ENCODE data around the gene MAP4K5. TPM values are rescaled to one million over a fixed set of nuclear protein-coding genes. Genes with fewer than 3 reads are reported as not detected.

The MAP4K5 gene
- total RNA-seq, 1 donor from 2014 or later = 93.1 TPM

DNA sequence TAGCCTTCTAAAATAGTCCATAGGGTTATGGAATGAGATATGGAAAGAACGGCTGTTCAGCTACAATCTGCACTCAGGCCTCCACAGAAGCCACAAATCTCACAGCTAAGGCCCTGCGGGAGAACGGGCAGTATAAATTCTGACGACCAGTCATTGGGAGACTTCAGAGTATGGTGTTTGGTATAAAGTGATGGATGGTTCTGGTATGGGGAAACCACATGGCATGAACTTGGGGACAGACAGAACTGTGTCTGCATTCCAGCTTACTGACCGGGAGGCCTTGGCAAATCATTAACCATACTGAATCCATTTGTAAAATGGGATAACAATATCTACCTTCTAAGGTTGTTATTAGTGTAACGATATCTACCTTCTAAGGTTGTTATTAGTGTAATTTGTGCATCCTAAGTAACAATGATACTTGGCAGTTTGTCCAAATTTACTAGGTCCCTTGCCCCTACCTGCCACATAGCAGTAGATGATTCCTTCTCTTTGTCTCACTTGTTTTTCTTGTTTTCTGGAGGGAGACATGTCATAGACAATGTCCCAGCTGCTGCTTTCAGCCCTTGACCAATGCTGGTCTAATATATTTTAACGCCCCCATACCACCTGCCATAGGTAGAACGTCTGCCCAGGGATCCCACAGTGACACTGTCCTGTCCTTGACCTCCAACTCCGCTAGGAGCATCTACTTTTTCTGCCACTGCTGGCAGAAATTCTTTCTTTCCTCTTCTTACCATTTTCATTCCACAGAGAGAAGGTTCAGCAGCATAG is 142.5 kb downstream of the MAP4K5 start:
- Histone ChIP-seq H3K79me2 (ENCODE audit: insufficient read depth, low read length) (no peaks in the 10 kb centered on the region), H3K9me3 (ENCODE audit: insufficient read depth, low read depth, low read length) (no peaks in the 10 kb centered on the region), H3K27me3 (ENCODE audit: insufficient read depth, low read length) (no peaks in the 10 kb centered on the region), H3K4me1 (ENCODE audit: insufficient read depth, low read length) (no peaks in the 10 kb centered on the region), H4K20me1 (ENCODE audit: insufficient read depth, low read length) (no peaks in the 10 kb centered on the region), H3K4me3 (ENCODE audit: insufficient read depth, low read depth, low read length) (no peak overlapping the region), H2AFZ (ENCODE audit: low read depth, low read length) (no peak overlapping the region), H3K27ac (ENCODE audit: low read depth, low read length) (no peak overlapping the region), H3K4me2 (ENCODE audit: low read length) (no peak overlapping the region), H3K9ac (ENCODE audit: low read length) (no peak overlapping the region), H3K36me3 (ENCODE audit: insufficient read depth, low read length) (no peaks in the 10 kb centered on the region)
- no peak for DNase-seq (ENCODE audit: low read depth)
- TF ChIP-seq EZH2 (IDR thresholded peaks at IDR 0.05; ENCODE audit: insufficient read depth, low read length) (no peak), CTCF (IDR thresholded peaks at IDR 0.05; ENCODE audit: insufficient read depth, low read depth, low read length) (no peak)
- no peaks in the 10 kb centered on the region for H3K4me1 Mint-ChIP-seq (ENCODE audit: low read depth, unreplicated experiment)
- H3K36me3 Mint-ChIP-seq (ENCODE audit: low read depth, unreplicated experiment) = peaks cover 10% of the 10 kb centered on the region
- no peak overlapping the region for H3K27ac Mint-ChIP-seq (ENCODE audit: unreplicated experiment)
- FAIRE-seq = no peak
- H3K4me3 Mint-ChIP-seq (ENCODE audit: unreplicated experiment) = no peak overlapping the region
- H3K9me3 Mint-ChIP-seq (ENCODE audit: unreplicated experiment) = peaks cover 3% of the 10 kb centered on the region
- H3K27me3 Mint-ChIP-seq (ENCODE audit: low read depth, unreplicated experiment) = no peaks in the 10 kb centered on the region

DNA sequence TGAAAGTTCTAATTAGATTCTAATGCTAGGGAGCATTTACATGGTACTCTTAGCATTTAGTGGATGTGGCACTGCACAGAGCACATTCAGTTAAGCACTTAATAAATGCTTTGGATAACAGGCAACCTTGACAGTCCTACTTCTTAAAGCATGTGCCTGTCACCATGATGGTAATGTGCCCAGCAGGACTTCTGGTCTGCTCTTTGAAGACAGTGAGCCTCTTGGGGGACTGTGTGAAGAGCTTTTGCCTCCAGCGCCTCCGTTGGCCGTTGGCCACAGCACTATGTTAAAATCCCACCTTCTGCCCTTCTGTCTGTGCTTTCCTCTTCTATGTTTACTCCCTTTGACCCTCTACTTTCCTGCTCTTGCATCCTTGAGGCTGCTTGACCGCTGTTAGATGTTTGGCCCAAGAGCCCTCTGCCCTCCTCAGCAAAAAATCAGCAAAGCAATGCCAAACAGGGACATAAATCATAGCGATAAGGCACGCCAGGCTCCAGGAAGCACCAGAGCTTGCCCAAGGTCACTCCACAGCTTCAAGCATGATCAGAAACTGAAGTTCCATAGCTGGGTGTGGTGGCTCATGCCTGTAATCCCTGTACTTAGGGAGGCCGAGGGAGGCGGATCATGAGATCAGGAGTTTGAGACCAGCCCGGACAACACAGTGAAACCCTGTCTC is 144.0 kb downstream of the MAP4K5 start:
- Histone ChIP-seq H3K36me3 (ENCODE audit: insufficient read depth, low read length) (no peaks in the 10 kb centered on the region), H3K79me2 (ENCODE audit: insufficient read depth, low read length) (no peaks in the 10 kb centered on the region), H3K27ac (ENCODE audit: low read depth, low read length) (no peak overlapping the region), H3K4me3 (ENCODE audit: insufficient read depth, low read depth, low read length) (no peak overlapping the region), H4K20me1 (ENCODE audit: insufficient read depth, low read length) (no peaks in the 10 kb centered on the region), H3K9me3 (ENCODE audit: insufficient read depth, low read depth, low read length) (no peaks in the 10 kb centered on the region), H2AFZ (ENCODE audit: low read depth, low read length) (no peak overlapping the region), H3K27me3 (ENCODE audit: insufficient read depth, low read length) (no peaks in the 10 kb centered on the region), H3K4me1 (ENCODE audit: insufficient read depth, low read length) (no peaks in the 10 kb centered on the region), H3K9ac (ENCODE audit: low read length) (no peak overlapping the region), H3K4me2 (ENCODE audit: low read length) (no peak overlapping the region)
- TF ChIP-seq EZH2 (IDR thresholded peaks at IDR 0.05; ENCODE audit: insufficient read depth, low read length) (no peak), CTCF (IDR thresholded peaks at IDR 0.05; ENCODE audit: insufficient read depth, low read depth, low read length) (no peak)
- H3K4me1 Mint-ChIP-seq (ENCODE audit: low read depth, unreplicated experiment) = no peaks in the 10 kb centered on the region
- peaks cover 3% of the 10 kb centered on the region for H3K9me3 Mint-ChIP-seq (ENCODE audit: unreplicated experiment)
- no peak overlapping the region for H3K27ac Mint-ChIP-seq (ENCODE audit: unreplicated experiment)
- no peak for FAIRE-seq
- peaks cover 10% of the 10 kb centered on the region for H3K36me3 Mint-ChIP-seq (ENCODE audit: low read depth, unreplicated experiment)
- no peaks in the 10 kb centered on the region for H3K27me3 Mint-ChIP-seq (ENCODE audit: low read depth, unreplicated experiment)
- no peak overlapping the region for H3K4me3 Mint-ChIP-seq (ENCODE audit: unreplicated experiment)
- DNase-seq (ENCODE audit: low read depth) = no peak

- Mint-ChIP-seq H3K9me3 (ENCODE audit: unreplicated experiment) (peaks cover 3% of the 10 kb centered on the region), H3K27me3 (ENCODE audit: low read depth, unreplicated experiment) (no peaks in the 10 kb centered on the region), H3K27ac (ENCODE audit: unreplicated experiment) (no peak overlapping the region), H3K36me3 (ENCODE audit: low read depth, unreplicated experiment) (peaks cover 9% of the 10 kb centered on the region), H3K4me3 (ENCODE audit: unreplicated experiment) (no peak overlapping the region), H3K4me1 (ENCODE audit: low read depth, unreplicated experiment) (no peaks in the 10 kb centered on the region)
- Histone ChIP-seq H3K79me2 (ENCODE audit: insufficient read depth, low read length) (no peaks in the 10 kb centered on the region), H3K27ac (ENCODE audit: low read depth, low read length) (no peak overlapping the region), H3K36me3 (ENCODE audit: insufficient read depth, low read length) (no peaks in the 10 kb centered on the region), H3K9ac (ENCODE audit: low read length) (no peak overlapping the region), H2AFZ (ENCODE audit: low read depth, low read length) (no peak overlapping the region), H4K20me1 (ENCODE audit: insufficient read depth, low read length) (no peaks in the 10 kb centered on the region), H3K9me3 (ENCODE audit: insufficient read depth, low read depth, low read length) (no peaks in the 10 kb centered on the region), H3K27me3 (ENCODE audit: insufficient read depth, low read length) (no peaks in the 10 kb centered on the region), H3K4me2 (ENCODE audit: low read length) (no peak overlapping the region), H3K4me1 (ENCODE audit: insufficient read depth, low read length) (no peaks in the 10 kb centered on the region), H3K4me3 (ENCODE audit: insufficient read depth, low read depth, low read length) (no peak overlapping the region)
- TF ChIP-seq CTCF (IDR thresholded peaks at IDR 0.05; ENCODE audit: insufficient read depth, low read depth, low read length) (no peak), EZH2 (IDR thresholded peaks at IDR 0.05; ENCODE audit: insufficient read depth, low read length) (no peak)
- DNase-seq (ENCODE audit: low read depth) = no peak
- no peak for FAIRE-seq
Observed at GRCh38 chr14:50387548-50387947, 144.8 kb downstream of the MAP4K5 start.

Measured in astrocyte (in vitro differentiated cells and primary cell).